ENCODE data around the gene GRIN3B. TPM values are rescaled to one million over a fixed set of nuclear protein-coding genes. Genes with fewer than 3 reads are reported as not detected.

The GRIN3B gene
- total and polyA plus RNA-seq, 10 of the 15 experiments (the other 5 are each of a cell fraction or from before 2014, with no cell fraction given): 0.15 TPM; not detected in 9

DNA sequence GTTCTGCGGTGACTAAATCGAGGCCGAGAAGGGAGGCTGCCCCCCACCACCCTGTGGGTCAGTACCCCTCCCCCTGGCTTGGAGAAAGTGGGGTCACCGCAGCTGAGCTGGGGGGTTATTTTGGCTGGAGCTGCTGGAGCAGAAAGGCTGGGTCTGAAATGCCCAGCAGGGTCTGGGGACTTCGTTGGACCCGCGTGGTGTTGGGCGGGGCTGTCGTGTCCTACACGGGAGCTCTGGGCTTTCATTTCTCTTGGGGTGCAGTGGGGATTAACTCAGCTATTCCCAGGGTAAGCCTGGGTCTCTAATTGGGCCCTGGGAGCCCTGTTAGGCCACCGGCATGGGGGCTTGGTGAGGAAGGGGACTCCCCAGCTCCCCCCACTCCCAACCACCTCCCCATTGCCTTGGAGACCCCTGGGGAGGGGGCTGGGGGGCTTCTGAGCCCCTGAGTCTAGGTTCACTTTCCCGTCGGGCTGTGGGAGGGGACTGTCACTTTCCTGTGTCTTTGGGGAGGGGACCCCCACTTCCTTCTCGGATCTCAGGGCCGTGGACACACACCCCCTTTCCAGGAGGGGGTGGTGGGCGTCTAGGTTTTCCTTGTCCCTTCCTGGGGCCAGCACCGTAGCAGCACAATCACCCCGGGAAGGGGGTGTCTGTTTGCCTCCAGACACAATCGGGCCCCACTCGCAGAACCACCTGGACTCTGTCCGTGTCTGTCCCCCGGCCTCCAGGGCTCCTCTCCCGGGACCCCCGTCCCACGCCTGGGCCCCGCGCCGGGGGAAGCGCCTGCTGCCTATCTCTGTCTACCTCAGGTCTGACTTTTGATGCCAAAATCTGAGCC is 26.3 kb upstream of the GRIN3B start:
- ChIA-PET RAD21 (ENCODE audit: unreplicated experiment) (no interaction called here), POLR2A (no interaction called here), SMC1A (ENCODE audit: uncharacterized antibody, unreplicated experiment) (no interaction called here), CTCF (no interaction called here)
- intact Hi-C loops (cut with micrococcal nuclease; ENCODE audit: unreplicated experiment): no loop called here
- 80% methylated on average over 29 of the region's 29 CpGs for WGBS (ENCODE audit: insufficient coverage, insufficient replicate concordance, low lambda C conversion rate, missing lambda C conversion rate)
- no peaks in the 10 kb centered on the region for H3K79me2 ChIP-seq (ENCODE audit: control insufficient read depth, insufficient read depth, low read length)
- no peak overlapping the region for H3K4me2 ChIP-seq (ENCODE audit: control insufficient read depth, insufficient read depth)
- no peak for FAIRE-seq
- ATAC-seq: no peak
- in situ Hi-C loops (cut with MboI): no loop called here
- peaks cover 8 to 20% of the 10 kb centered on the region in 2 experiments for H3K36me3 ChIP-seq (ENCODE audit: control insufficient read depth in 2 of 2, insufficient read depth in 2 of 2, low read length in 1 of 2)
- no peak overlapping the region for H3K4me3 ChIP-seq
- H2AFZ ChIP-seq (ENCODE audit: control insufficient read depth, low read depth, low read length): no peak overlapping the region
- H4K20me1 ChIP-seq (ENCODE audit: control insufficient read depth, insufficient read depth): no peaks in the 10 kb centered on the region
- H3K9ac ChIP-seq (ENCODE audit: control insufficient read depth, insufficient read depth, low read length): no peak overlapping the region
- no peak for DNase-seq (ENCODE audit: low read depth, low spot score)
- no peaks in the 10 kb centered on the region for H3K4me1 ChIP-seq (ENCODE audit: control insufficient read depth, insufficient read depth, low read length)
- H3K27me3 ChIP-seq (replicated peaks in 1 of 2; ENCODE audit: control insufficient read depth in 2 of 2, insufficient read depth in 2 of 2, low read length in 1 of 2): no peaks in the 10 kb centered on the region
- TF ChIP-seq ZBED1 (IDR thresholded peaks at IDR 0.05; ENCODE audit: borderline replicate concordance) (no peak), EED (IDR thresholded peaks at IDR 0.05; ENCODE audit: low read depth) (no peak), POLR2A (IDR thresholded peaks at IDR 0.05; ENCODE audit: low read depth, low read length) (peak; percentile 32; the same call in 1 of the 2 replicates)
- H3K27ac ChIP-seq (ENCODE audit: control insufficient read depth, insufficient read depth): no peak overlapping the region
- H3K9me3 ChIP-seq (replicated peaks; ENCODE audit: control insufficient read depth, insufficient read depth, low read length): no peaks in the 10 kb centered on the region; the same call in 2 of the 3 replicates
- TSS peak; percentile 44 for BruUV-seq (replicated peaks)

DNA sequence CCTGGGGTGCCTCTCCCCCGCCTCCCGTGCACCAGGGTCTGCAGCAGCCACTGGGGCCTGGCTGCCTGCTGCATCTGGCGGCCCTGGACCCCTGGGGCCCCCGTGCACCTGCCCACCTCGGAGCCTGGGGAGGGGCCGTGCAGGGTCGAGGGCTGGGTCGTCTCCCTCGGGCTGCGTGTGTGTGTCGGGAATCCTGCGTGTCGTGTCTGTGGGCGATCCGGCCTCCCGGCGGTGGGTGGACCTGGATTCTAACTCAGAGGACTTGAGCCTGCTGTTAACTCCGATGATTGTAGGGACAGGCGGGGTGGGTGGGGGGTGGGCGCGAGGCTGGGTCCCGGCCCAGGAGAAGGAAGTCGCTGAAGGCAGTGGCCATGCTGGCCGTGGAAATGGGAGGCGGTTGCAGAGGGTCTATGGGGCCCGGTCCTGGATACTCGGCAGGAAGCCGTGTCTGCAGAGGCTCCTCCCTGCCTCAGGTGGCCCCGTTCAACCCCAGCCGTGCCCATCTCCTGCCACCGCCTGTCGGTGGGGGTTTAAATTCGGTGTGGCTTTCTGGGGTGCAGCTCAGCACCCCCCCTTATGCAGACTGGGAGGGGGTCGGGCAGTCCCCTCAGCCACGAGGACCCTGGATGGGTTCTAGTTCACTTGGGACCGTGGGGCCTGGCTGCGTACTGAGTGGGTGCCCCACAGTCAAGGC is 25.5 kb upstream of the GRIN3B start:
- no peaks in the 10 kb centered on the region for H3K79me2 ChIP-seq (ENCODE audit: control insufficient read depth, insufficient read depth, low read length)
- DNase-seq (ENCODE audit: low read depth, low spot score): no peak
- no peak overlapping the region for H3K4me2 ChIP-seq (ENCODE audit: control insufficient read depth, insufficient read depth)
- 77% methylated on average over 22 of the region's 37 CpGs for WGBS (ENCODE audit: insufficient coverage, insufficient replicate concordance, low lambda C conversion rate, missing lambda C conversion rate)
- CTCF ChIA-PET: no interaction called here
- H3K27me3 ChIP-seq (replicated peaks in 1 of 2; ENCODE audit: control insufficient read depth in 2 of 2, insufficient read depth in 2 of 2, low read length in 1 of 2): no peaks in the 10 kb centered on the region
- no peak overlapping the region for H3K9ac ChIP-seq (ENCODE audit: control insufficient read depth, insufficient read depth, low read length)
- no peaks in the 10 kb centered on the region for H4K20me1 ChIP-seq (ENCODE audit: control insufficient read depth, insufficient read depth)
- H2AFZ ChIP-seq (ENCODE audit: control insufficient read depth, low read depth, low read length): no peak overlapping the region
- peaks cover 8 to 19% of the 10 kb centered on the region in 2 experiments for H3K36me3 ChIP-seq (ENCODE audit: control insufficient read depth in 2 of 2, insufficient read depth in 2 of 2, low read length in 1 of 2)
- intact Hi-C loops (cut with micrococcal nuclease; ENCODE audit: unreplicated experiment) (no loop called here), in situ Hi-C loops (cut with MboI) (no loop called here)
- TF ChIP-seq POLR2A (IDR thresholded peaks at IDR 0.05; ENCODE audit: low read depth, low read length) (peak; percentile 53), NBN (IDR thresholded peaks at IDR 0.05) (no peak)
- H3K9me3 ChIP-seq (replicated peaks; ENCODE audit: control insufficient read depth, insufficient read depth, low read length): no peaks in the 10 kb centered on the region; the same call in 2 of the 3 replicates
- RAD21 ChIA-PET (ENCODE audit: unreplicated experiment): interaction anchor here (0.6 to 1.1 kb wide), 2 partner anchors 9 to 117 kb away, joined by 3 to 5 read pairs; partner anchors contain the start of gene WDR18
- H3K4me3 ChIP-seq: no peak overlapping the region
- H3K27ac ChIP-seq (ENCODE audit: control insufficient read depth, insufficient read depth): no peak overlapping the region
- POLR2A ChIA-PET: no interaction called here
- no peak for FAIRE-seq
- H3K4me1 ChIP-seq (ENCODE audit: control insufficient read depth, insufficient read depth, low read length): peaks cover 5% of the 10 kb centered on the region; the same call in 1 of the 2 replicates
- SMC1A ChIA-PET (ENCODE audit: uncharacterized antibody, unreplicated experiment): no interaction called here
- no peak for ATAC-seq
- BruUV-seq (replicated peaks): TSS peak; percentile 36

All from GM12878 (cell line).